ENCODE data around the gene HDLBP. TPM values are rescaled to one million over a fixed set of nuclear protein-coding genes. Genes with fewer than 3 reads are reported as not detected.

HDLBP gene
- total and polyA plus RNA-seq, 2 experiments from 2014 or later: 389 to 437 TPM

GRCh38 chr2:241339839-241340630, 24.6 kb upstream of the HDLBP start:
- no peak for TF ChIP-seq EZH2phosphoT487 (IDR thresholded peaks at IDR 0.05; ENCODE audit: low read depth, severe bottlenecking, unreplicated experiment)
- TF ChIP-seq, protein P1, sequence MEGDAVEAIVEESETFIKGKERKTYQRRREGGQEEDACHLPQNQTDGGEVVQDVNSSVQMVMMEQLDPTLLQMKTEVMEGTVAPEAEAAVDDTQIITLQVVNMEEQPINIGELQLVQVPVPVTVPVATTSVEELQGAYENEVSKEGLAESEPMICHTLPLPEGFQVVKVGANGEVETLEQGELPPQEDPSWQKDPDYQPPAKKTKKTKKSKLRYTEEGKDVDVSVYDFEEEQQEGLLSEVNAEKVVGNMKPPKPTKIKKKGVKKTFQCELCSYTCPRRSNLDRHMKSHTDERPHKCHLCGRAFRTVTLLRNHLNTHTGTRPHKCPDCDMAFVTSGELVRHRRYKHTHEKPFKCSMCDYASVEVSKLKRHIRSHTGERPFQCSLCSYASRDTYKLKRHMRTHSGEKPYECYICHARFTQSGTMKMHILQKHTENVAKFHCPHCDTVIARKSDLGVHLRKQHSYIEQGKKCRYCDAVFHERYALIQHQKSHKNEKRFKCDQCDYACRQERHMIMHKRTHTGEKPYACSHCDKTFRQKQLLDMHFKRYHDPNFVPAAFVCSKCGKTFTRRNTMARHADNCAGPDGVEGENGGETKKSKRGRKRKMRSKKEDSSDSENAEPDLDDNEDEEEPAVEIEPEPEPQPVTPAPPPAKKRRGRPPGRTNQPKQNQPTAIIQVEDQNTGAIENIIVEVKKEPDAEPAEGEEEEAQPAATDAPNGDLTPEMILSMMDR (IDR thresholded peaks at IDR 0.05; ENCODE audit: poor library complexity): no peak
- TF ChIP-seq EZH2 (IDR thresholded peaks at IDR 0.05; ENCODE audit: borderline replicate concordance): no peak
- Histone ChIP-seq H3K4me1 (ENCODE audit: insufficient read depth) (no peaks in the 10 kb centered on the region), H3K79me2 (peaks cover 52% of the 10 kb centered on the region), H3K27ac (no peak overlapping the region), H3K4me2 (no peak overlapping the region), H2AFZ (no peak overlapping the region), H4K20me1 (ENCODE audit: insufficient read depth, poor library complexity, severe bottlenecking) (peaks cover 12% of the 10 kb centered on the region), H3K9me3 (ENCODE audit: low read depth) (no peaks in the 10 kb centered on the region), H3K36me3 (replicated peaks; ENCODE audit: insufficient read depth, low read depth) (no peaks in the 10 kb centered on the region), H3K4me3 (no peak overlapping the region), H3K9me2 (replicated peaks; ENCODE audit: insufficient read depth) (no peaks in the 10 kb centered on the region), H3K27me3 (no peaks in the 10 kb centered on the region)
- DNase-seq (ENCODE audit: low spot score): no peak
- 86% methylated on average over 8 of the region's 8 CpGs for WGBS (ENCODE audit: low lambda C conversion rate, missing lambda C conversion rate)

- 76% methylated on average over 2 of the region's 2 CpGs for whole genome bisulfite sequencing (ENCODE audit: low lambda C conversion rate, missing lambda C conversion rate)
These were observed 19.3 kb upstream of the HDLBP start for GRCh38 chr2:241334813-241335212.

GRCh38 chr2:241330616-241330981, 15.1 kb upstream of the HDLBP start:
- TF ChIP-seq EZH2phosphoT487 (IDR thresholded peaks at IDR 0.05; ENCODE audit: low read depth, severe bottlenecking, unreplicated experiment) (no peak), EZH2 (IDR thresholded peaks at IDR 0.05; ENCODE audit: borderline replicate concordance) (no peak)
- TF ChIP-seq, protein P1 (IDR thresholded peaks at IDR 0.05; ENCODE audit: poor library complexity): no peak
- no peak overlapping the region for H2AFZ ChIP-seq
- no peaks in the 10 kb centered on the region for H3K9me2 ChIP-seq (replicated peaks; ENCODE audit: insufficient read depth)
- H3K79me2 ChIP-seq: peaks cover 94% of the 10 kb centered on the region
- peaks cover 6% of the 10 kb centered on the region for H3K36me3 ChIP-seq (replicated peaks; ENCODE audit: insufficient read depth, low read depth)
- DNase-seq (ENCODE audit: low spot score): no peak
- WGBS (ENCODE audit: low lambda C conversion rate, missing lambda C conversion rate): 92% methylated on average over 4 of the region's 4 CpGs
- H3K4me1 ChIP-seq (ENCODE audit: insufficient read depth): no peaks in the 10 kb centered on the region
- H4K20me1 ChIP-seq (ENCODE audit: insufficient read depth, poor library complexity, severe bottlenecking): peaks cover 40% of the 10 kb centered on the region
- H3K9me3 ChIP-seq (ENCODE audit: low read depth): no peaks in the 10 kb centered on the region
- H3K27me3 ChIP-seq: no peaks in the 10 kb centered on the region
- no peak overlapping the region for H3K4me2 ChIP-seq
- no peak overlapping the region for H3K4me3 ChIP-seq
- H3K27ac ChIP-seq: no peak overlapping the region

More at GRCh38 chr2:241334813-241335212, 19.3 kb upstream of the HDLBP start:
- Histone ChIP-seq H3K79me2 (peaks cover 88% of the 10 kb centered on the region), H3K4me2 (no peak overlapping the region), H3K27ac (no peak overlapping the region), H2AFZ (no peak overlapping the region), H3K9me2 (replicated peaks; ENCODE audit: insufficient read depth) (no peaks in the 10 kb centered on the region), H4K20me1 (ENCODE audit: insufficient read depth, poor library complexity, severe bottlenecking) (peaks cover 30% of the 10 kb centered on the region), H3K9me3 (ENCODE audit: low read depth) (no peaks in the 10 kb centered on the region), H3K4me1 (ENCODE audit: insufficient read depth) (no peaks in the 10 kb centered on the region), H3K36me3 (replicated peaks; ENCODE audit: insufficient read depth, low read depth) (no peaks in the 10 kb centered on the region), H3K4me3 (no peak overlapping the region), H3K27me3 (no peaks in the 10 kb centered on the region)
- TF ChIP-seq EZH2phosphoT487 (IDR thresholded peaks at IDR 0.05; ENCODE audit: low read depth, severe bottlenecking, unreplicated experiment): no peak
- TF ChIP-seq, protein P1 (IDR thresholded peaks at IDR 0.05; ENCODE audit: poor library complexity): no peak
- TF ChIP-seq EZH2 (IDR thresholded peaks at IDR 0.05; ENCODE audit: borderline replicate concordance): no peak
- DNase-seq (ENCODE audit: low spot score): no peak
